Mononuclear cell (primary cell): ENCODE data around the gene CDKN2A. TPM values are rescaled to one million over a fixed set of nuclear protein-coding genes. Genes with fewer than 3 reads are reported as not detected.
A peak's percentile ranks its signal among the peaks of the same experiment; 100 is the strongest.

Experiments
- H3K27me3 ChIP-seq: 2 replicates; pipeline ENCODE4 v1.6.0; 2011; ENCODE audit warnings: low read length, control low read depth; ENCODE audit not compliant: insufficient read depth
- H3K4me1 ChIP-seq: 2 replicates; pipeline ENCODE4 v1.5.1; 2011; ENCODE audit warnings: mild to moderate bottlenecking, low read length, control low read depth; ENCODE audit not compliant: insufficient read depth
- H3K4me3 ChIP-seq: 2 replicates; pipeline ENCODE4 v1.5.1; 2011; ENCODE audit warnings: mild to moderate bottlenecking, low read length, moderate library complexity
- H3K9me3 ChIP-seq: 2 replicates; pipeline ENCODE4 v1.5.1; 2011; ENCODE audit warnings: low read depth, mild to moderate bottlenecking, control low read depth, low read length
- total RNA-seq: library from RNA; depleted of rRNA; stranded (reverse); fragments of >200 nt; gene quantifications from one replicate; pipeline ENCODE4 v1.2.3, GENCODE V29; 2012

CDKN2A gene
- total RNA-seq, 1 donor = 1.2 TPM

GRCh38 chr9:22026696-22027095 is 32.5 kb upstream of the CDKN2A start:
- Histone ChIP-seq H3K9me3 (no peaks in the 10 kb centered on the region), H3K27me3 (peaks cover 8% of the 10 kb centered on the region), H3K4me1 (peaks cover 17% of the 10 kb centered on the region), H3K4me3 (no peak overlapping the region)

- Histone ChIP-seq H3K4me3 (no peak overlapping the region), H3K27me3 (peaks cover 13% of the 10 kb centered on the region), H3K4me1 (no peaks in the 10 kb centered on the region), H3K9me3 (no peaks in the 10 kb centered on the region)
These were observed 28.2 kb upstream of the CDKN2A start for GRCh38 chr9:22022396-22022795.

GRCh38 chr9:22010866-22011625 is 16.9 kb upstream of the CDKN2A start:
- H3K27me3 ChIP-seq = peaks cover 63% of the 10 kb centered on the region

GRCh38 chr9:22009506-22009867 is 15.3 kb upstream of the CDKN2A start:
- peaks cover 27% of the 10 kb centered on the region for H3K4me1 ChIP-seq
- peaks cover 78% of the 10 kb centered on the region for H3K27me3 ChIP-seq
- H3K9me3 ChIP-seq = no peaks in the 10 kb centered on the region
- peak overlapping the region; percentile 47 for H3K4me3 ChIP-seq

More at GRCh38 chr9:22010866-22011625, 16.9 kb upstream of the CDKN2A start:
- no peaks in the 10 kb centered on the region for H3K9me3 ChIP-seq
- H3K4me1 ChIP-seq = peaks cover 16% of the 10 kb centered on the region
- no peak overlapping the region for H3K4me3 ChIP-seq

GRCh38 chr9:22008717-22009505 is 14.7 kb upstream of the CDKN2A start, which contains the start of gene CDKN2B:
Gene CDKN2B, minus strand, starts transcription at chr9:22009305. Its CDS starts 352 bp downstream, at chr9:22008953.
- H3K4me3 ChIP-seq = peak within 1 kb of the TSS; percentile 47
- H3K27me3 ChIP-seq = peaks cover 84% of the 10 kb centered on the region
- peaks cover 27% of the 10 kb centered on the region for H3K4me1 ChIP-seq
- H3K9me3 ChIP-seq = no peaks in the 10 kb centered on the region

- Histone ChIP-seq H3K4me1 (peaks cover 27% of the 10 kb centered on the region), H3K4me3 (peak overlapping the region; percentile 47), H3K9me3 (no peaks in the 10 kb centered on the region), H3K27me3 (peaks cover 90% of the 10 kb centered on the region)
These were observed 14.2 kb upstream of the CDKN2A start for GRCh38 chr9:22008384-22008716.

GRCh38 chr9:22005702-22006606 is 11.8 kb upstream of the CDKN2A start:
- H3K4me3 ChIP-seq = no peak overlapping the region
- H3K9me3 ChIP-seq = no peaks in the 10 kb centered on the region
- H3K27me3 ChIP-seq = peaks cover 99% of the 10 kb centered on the region
- H3K4me1 ChIP-seq = peaks cover 27% of the 10 kb centered on the region

- Histone ChIP-seq H3K4me3 (no peak overlapping the region), H3K4me1 (peaks cover 27% of the 10 kb centered on the region), H3K9me3 (no peaks in the 10 kb centered on the region), H3K27me3 (peaks cover 99% of the 10 kb centered on the region)
These were observed 11.0 kb upstream of the CDKN2A start for GRCh38 chr9:22005021-22005701.

GRCh38 chr9:22002038-22002437 is 7.8 kb upstream of the CDKN2A start:
- H3K4me3 ChIP-seq = no peak overlapping the region
- no peaks in the 10 kb centered on the region for H3K9me3 ChIP-seq
- peaks cover 92% of the 10 kb centered on the region for H3K27me3 ChIP-seq
- H3K4me1 ChIP-seq = peaks cover 13% of the 10 kb centered on the region

GRCh38 chr9:21998026-21998425 is 3.8 kb upstream of the CDKN2A start:
- Histone ChIP-seq H3K9me3 (no peaks in the 10 kb centered on the region), H3K27me3 (peaks cover 67% of the 10 kb centered on the region), H3K4me3 (no peak overlapping the region), H3K4me1 (peaks cover 20% of the 10 kb centered on the region)

GRCh38 chr9:21997480-21997879 is 3.3 kb upstream of the CDKN2A start:
- H3K27me3 ChIP-seq = peaks cover 64% of the 10 kb centered on the region
- no peak overlapping the region for H3K4me3 ChIP-seq
- H3K4me1 ChIP-seq = peaks cover 20% of the 10 kb centered on the region
- no peaks in the 10 kb centered on the region for H3K9me3 ChIP-seq

- Histone ChIP-seq H3K27me3 (peaks cover 59% of the 10 kb centered on the region), H3K9me3 (no peaks in the 10 kb centered on the region), H3K4me1 (peaks cover 20% of the 10 kb centered on the region), H3K4me3 (no peak overlapping the region)
These were observed 2.7 kb upstream of the CDKN2A start for GRCh38 chr9:21996858-21997257.

GRCh38 chr9:21996438-21996837 is 2.2 kb upstream of the CDKN2A start:
- peaks cover 59% of the 10 kb centered on the region for H3K27me3 ChIP-seq
- H3K9me3 ChIP-seq = no peaks in the 10 kb centered on the region
- H3K4me3 ChIP-seq = no peak overlapping the region
- H3K4me1 ChIP-seq = peaks cover 20% of the 10 kb centered on the region

GRCh38 chr9:21995666-21996398 is 1.6 kb upstream of the CDKN2A start:
- Histone ChIP-seq H3K27me3 (peaks cover 59% of the 10 kb centered on the region), H3K4me1 (peaks cover 20% of the 10 kb centered on the region), H3K4me3 (peak overlapping the region; percentile 95), H3K9me3 (no peaks in the 10 kb centered on the region)
